Dendritic cell treated with granulocyte-macrophage colony-stimulating factor and Interleukin-4, amounts not matched to agents 40 ng/mL and 50 ng/mL, for 4 days (primary cell): Measurements from ENCODE around the gene CAMKMT.

Experiments
- H3K27ac Mint-ChIP-seq: one replicate; pipeline ENCODE4 v1.8.0; 2022; ENCODE audit warnings: mild to moderate bottlenecking, mixed read lengths
- H3K27me3 Mint-ChIP-seq: one replicate; pipeline ENCODE4 v1.8.0; 2022; ENCODE audit warnings: mild to moderate bottlenecking, mixed read lengths
- H3K36me3 Mint-ChIP-seq: one replicate; pipeline ENCODE4 v1.8.0; 2022; ENCODE audit warnings: low read depth, mixed read lengths
- H3K4me1 Mint-ChIP-seq: one replicate; pipeline ENCODE4 v1.8.0; 2022; ENCODE audit warnings: low read depth, mixed read lengths
- H3K4me3 Mint-ChIP-seq: one replicate; pipeline ENCODE4 v1.8.0; 2022; ENCODE audit warnings: mild to moderate bottlenecking, moderate library complexity, mixed read lengths
- H3K9me3 Mint-ChIP-seq: one replicate; pipeline ENCODE4 v1.8.0; 2022; ENCODE audit warnings: mixed read lengths
- intact Hi-C: fragments of 100-400 bp; cut with micrococcal nuclease; formaldehyde crosslinking; loops from one replicate; pipeline ENCODE4 v1.15.0; 2022

CAMKMT gene

GRCh38 chr2:44672431-44672830 is 310.7 kb downstream of the CAMKMT start:
- H3K36me3 Mint-ChIP-seq, result no peaks in the 10 kb centered on the region
- H3K9me3 Mint-ChIP-seq, result no peaks in the 10 kb centered on the region
- H3K27me3 Mint-ChIP-seq, result peaks cover 8% of the 10 kb centered on the region
- H3K27ac Mint-ChIP-seq, result no peak overlapping the region
- H3K4me1 Mint-ChIP-seq, result no peaks in the 10 kb centered on the region
- intact Hi-C loops, result no loop called here
- no peak overlapping the region for H3K4me3 Mint-ChIP-seq

- Mint-ChIP-seq H3K4me3 (no peak overlapping the region), H3K9me3 (no peaks in the 10 kb centered on the region), H3K36me3 (no peaks in the 10 kb centered on the region), H3K27ac (no peak overlapping the region), H3K4me1 (no peaks in the 10 kb centered on the region), H3K27me3 (peaks cover 5% of the 10 kb centered on the region)
- intact Hi-C loops, result no loop called here
These were observed 312.9 kb downstream of the CAMKMT start for GRCh38 chr2:44674473-44675284.

GRCh38 chr2:44676379-44676778 is 314.6 kb downstream of the CAMKMT start:
- intact Hi-C loops, result no loop called here
- H3K4me3 Mint-ChIP-seq, result no peak overlapping the region
- H3K27ac Mint-ChIP-seq, result no peak overlapping the region
- no peaks in the 10 kb centered on the region for H3K36me3 Mint-ChIP-seq
- no peaks in the 10 kb centered on the region for H3K9me3 Mint-ChIP-seq
- no peaks in the 10 kb centered on the region for H3K4me1 Mint-ChIP-seq
- peaks cover 5% of the 10 kb centered on the region for H3K27me3 Mint-ChIP-seq

- Mint-ChIP-seq H3K36me3 (no peaks in the 10 kb centered on the region), H3K27me3 (no peaks in the 10 kb centered on the region)
- intact Hi-C loops, result no loop called here
These were observed 317.8 kb downstream of the CAMKMT start for GRCh38 chr2:44679584-44679983.

GRCh38 chr2:44679990-44680389 is 318.2 kb downstream of the CAMKMT start:
- no peaks in the 10 kb centered on the region for H3K27me3 Mint-ChIP-seq
- intact Hi-C loops, result no loop called here
- no peaks in the 10 kb centered on the region for H3K36me3 Mint-ChIP-seq
- no peak overlapping the region for H3K27ac Mint-ChIP-seq
- H3K4me3 Mint-ChIP-seq, result no peak overlapping the region
- H3K4me1 Mint-ChIP-seq, result no peaks in the 10 kb centered on the region
- H3K9me3 Mint-ChIP-seq, result no peaks in the 10 kb centered on the region

More at GRCh38 chr2:44679584-44679983, 317.8 kb downstream of the CAMKMT start:
- no peak overlapping the region for H3K27ac Mint-ChIP-seq
- H3K9me3 Mint-ChIP-seq, result no peaks in the 10 kb centered on the region
- no peak overlapping the region for H3K4me3 Mint-ChIP-seq
- no peaks in the 10 kb centered on the region for H3K4me1 Mint-ChIP-seq

- H3K9me3 Mint-ChIP-seq, result no peaks in the 10 kb centered on the region
- peaks cover 2% of the 10 kb centered on the region for H3K27me3 Mint-ChIP-seq
- H3K4me1 Mint-ChIP-seq, result no peaks in the 10 kb centered on the region
- H3K27ac Mint-ChIP-seq, result no peak overlapping the region
- H3K36me3 Mint-ChIP-seq, result no peaks in the 10 kb centered on the region
- no peak overlapping the region for H3K4me3 Mint-ChIP-seq
- intact Hi-C loops, result no loop called here
These were observed 318.8 kb downstream of the CAMKMT start for GRCh38 chr2:44680424-44680971.

- intact Hi-C loops, result no loop called here
- Mint-ChIP-seq H3K4me1 (no peaks in the 10 kb centered on the region), H3K36me3 (no peaks in the 10 kb centered on the region), H3K27ac (no peak overlapping the region), H3K4me3 (no peak overlapping the region), H3K27me3 (peaks cover 2% of the 10 kb centered on the region), H3K9me3 (no peaks in the 10 kb centered on the region)
These were observed 319.3 kb downstream of the CAMKMT start for GRCh38 chr2:44680983-44681531.

GRCh38 chr2:44682459-44682858 is 320.7 kb downstream of the CAMKMT start:
- Mint-ChIP-seq H3K36me3 (no peaks in the 10 kb centered on the region), H3K4me1 (no peaks in the 10 kb centered on the region), H3K4me3 (no peak overlapping the region), H3K27ac (no peak overlapping the region), H3K9me3 (no peaks in the 10 kb centered on the region), H3K27me3 (peaks cover 2% of the 10 kb centered on the region)
- intact Hi-C loops, result no loop called here

- H3K4me1 Mint-ChIP-seq, result peaks cover 4% of the 10 kb centered on the region
- no peaks in the 10 kb centered on the region for H3K36me3 Mint-ChIP-seq
- no peak overlapping the region for H3K4me3 Mint-ChIP-seq
- no peaks in the 10 kb centered on the region for H3K9me3 Mint-ChIP-seq
- intact Hi-C loops, result no loop called here
- no peak overlapping the region for H3K27ac Mint-ChIP-seq
- peaks cover 2% of the 10 kb centered on the region for H3K27me3 Mint-ChIP-seq
These were observed 322.8 kb downstream of the CAMKMT start for GRCh38 chr2:44684559-44684958.

GRCh38 chr2:44686561-44686960 is 324.8 kb downstream of the CAMKMT start:
- peaks cover 2% of the 10 kb centered on the region for H3K27me3 Mint-ChIP-seq
- H3K9me3 Mint-ChIP-seq, result no peaks in the 10 kb centered on the region
- intact Hi-C loops, result no loop called here
- no peak overlapping the region for H3K27ac Mint-ChIP-seq
- H3K36me3 Mint-ChIP-seq, result no peaks in the 10 kb centered on the region
- peaks cover 7% of the 10 kb centered on the region for H3K4me1 Mint-ChIP-seq
- H3K4me3 Mint-ChIP-seq, result no peak overlapping the region

- no peaks in the 10 kb centered on the region for H3K9me3 Mint-ChIP-seq
- intact Hi-C loops, result no loop called here
- peaks cover 2% of the 10 kb centered on the region for H3K27me3 Mint-ChIP-seq
- H3K27ac Mint-ChIP-seq, result no peak overlapping the region
- no peak overlapping the region for H3K4me3 Mint-ChIP-seq
- H3K4me1 Mint-ChIP-seq, result peaks cover 7% of the 10 kb centered on the region
- no peaks in the 10 kb centered on the region for H3K36me3 Mint-ChIP-seq
These were observed 326.1 kb downstream of the CAMKMT start for GRCh38 chr2:44687686-44688455.

- peaks cover 2% of the 10 kb centered on the region for H3K27me3 Mint-ChIP-seq
- no peak overlapping the region for H3K27ac Mint-ChIP-seq
- H3K9me3 Mint-ChIP-seq, result no peaks in the 10 kb centered on the region
- no peak overlapping the region for H3K4me3 Mint-ChIP-seq
- no peaks in the 10 kb centered on the region for H3K36me3 Mint-ChIP-seq
- H3K4me1 Mint-ChIP-seq, result peaks cover 7% of the 10 kb centered on the region
- intact Hi-C loops, result no loop called here
These were observed 326.8 kb downstream of the CAMKMT start for GRCh38 chr2:44688456-44689124.

- Mint-ChIP-seq H3K4me3 (no peak overlapping the region), H3K27me3 (peaks cover 2% of the 10 kb centered on the region), H3K4me1 (peaks cover 7% of the 10 kb centered on the region), H3K27ac (no peak overlapping the region), H3K36me3 (no peaks in the 10 kb centered on the region), H3K9me3 (no peaks in the 10 kb centered on the region)
- intact Hi-C loops, result no loop called here
These were observed 327.8 kb downstream of the CAMKMT start for GRCh38 chr2:44689516-44689915.
